Measurements from ENCODE around the gene TCP11X1.
"Not testable (repeated sequence)": the region's sequence is repeated elsewhere in the genome, so short reads cannot be mapped to it uniquely, and the experiment has no call there.

Gene TCP11X1

DNA sequence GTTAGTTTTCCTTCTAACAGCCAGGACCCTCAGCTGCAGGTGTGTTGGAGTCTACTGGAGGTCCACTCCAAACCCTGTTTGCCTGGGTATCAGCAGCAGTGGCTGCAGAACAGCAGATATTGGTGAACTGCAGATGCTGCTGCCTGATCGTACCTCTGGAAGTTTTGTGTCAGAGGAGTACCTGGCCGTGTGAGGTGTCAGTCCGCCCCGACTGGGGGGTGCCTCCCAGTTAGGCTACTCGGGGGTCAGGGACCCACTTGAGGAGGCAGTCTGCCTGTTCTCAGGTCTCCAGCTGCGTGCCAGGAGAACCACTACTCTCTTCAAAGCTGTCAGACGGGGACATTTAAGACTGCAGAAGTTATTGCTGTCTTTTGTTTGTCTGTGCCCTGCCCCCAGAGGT, 20.6 kb downstream of the TCP11X1 start:
- H3K4me1 ChIP-seq (ENCODE audit: control insufficient read depth, insufficient read depth, low read depth, low read length); H2AK5ac ChIP-seq (ENCODE audit: low read length, severe bottlenecking); H3K14ac ChIP-seq (ENCODE audit: low read length in 2 of 2); H3K4me3 ChIP-seq (ENCODE audit: insufficient read depth in 1 of 2, low read depth in 1 of 2, low read length in 2 of 2); H4K91ac ChIP-seq (ENCODE audit: low read length); DNase-seq; H2AFZ ChIP-seq (ENCODE audit: low read depth, low read length); H3K27me3 ChIP-seq (ENCODE audit: control insufficient read depth in 1 of 2, insufficient read depth in 1 of 2, low read length in 2 of 2); H3K36me3 ChIP-seq (ENCODE audit: control insufficient read depth in 1 of 2, insufficient read depth in 2 of 2, low read depth in 1 of 2, low read length in 2 of 2); H3K4me2 ChIP-seq (ENCODE audit: low read length, poor library complexity, severe bottlenecking); H3K9me3 ChIP-seq (ENCODE audit: control insufficient read depth, low read length); H2BK12ac ChIP-seq (ENCODE audit: low read length in 2 of 2); H3K27ac ChIP-seq (ENCODE audit: low read length, poor library complexity, severe bottlenecking); H3K4ac ChIP-seq (ENCODE audit: low read depth in 1 of 2, low read length in 2 of 2); H2BK15ac ChIP-seq (ENCODE audit: low read depth, poor library complexity, severe bottlenecking); H2BK120ac ChIP-seq (ENCODE audit: low read depth, low read length); H3K9ac ChIP-seq (ENCODE audit: low read length); H3K18ac ChIP-seq (ENCODE audit: low read depth in 1 of 2, low read length in 2 of 2); H2BK5ac ChIP-seq (ENCODE audit: low read depth, low read length, poor library complexity, severe bottlenecking); H4K8ac ChIP-seq (ENCODE audit: low read length); H3K23ac ChIP-seq (ENCODE audit: low read length in 2 of 2); H3K79me1 ChIP-seq (replicated peaks; ENCODE audit: low read length, poor library complexity, severe bottlenecking): not testable (repeated sequence)
- no CpG with 5 or more reads among the region's 7 CpGs for WGBS

- not testable (repeated sequence) for DNase-seq; H3K36me3 ChIP-seq (ENCODE audit: control insufficient read depth in 1 of 2, insufficient read depth in 2 of 2, low read depth in 1 of 2, low read length in 2 of 2); H3K79me1 ChIP-seq (replicated peaks; ENCODE audit: low read length, poor library complexity, severe bottlenecking); H4K91ac ChIP-seq (ENCODE audit: low read length); H3K4ac ChIP-seq (ENCODE audit: low read depth in 1 of 2, low read length in 2 of 2); H4K8ac ChIP-seq (ENCODE audit: low read length); H2BK12ac ChIP-seq (ENCODE audit: low read length in 2 of 2); H3K9ac ChIP-seq (ENCODE audit: low read length); H3K4me2 ChIP-seq (ENCODE audit: low read length, poor library complexity, severe bottlenecking); H3K23ac ChIP-seq (ENCODE audit: low read length in 2 of 2); H2BK120ac ChIP-seq (ENCODE audit: low read depth, low read length); H3K4me3 ChIP-seq (ENCODE audit: insufficient read depth in 1 of 2, low read depth in 1 of 2, low read length in 2 of 2); H2AK5ac ChIP-seq (ENCODE audit: low read length, severe bottlenecking); H2BK15ac ChIP-seq (ENCODE audit: low read depth, poor library complexity, severe bottlenecking); H3K9me3 ChIP-seq (ENCODE audit: control insufficient read depth, low read length); H3K4me1 ChIP-seq (ENCODE audit: control insufficient read depth, insufficient read depth, low read depth, low read length); H3K27me3 ChIP-seq (ENCODE audit: control insufficient read depth in 1 of 2, insufficient read depth in 1 of 2, low read length in 2 of 2); H2BK5ac ChIP-seq (ENCODE audit: low read depth, low read length, poor library complexity, severe bottlenecking); H3K14ac ChIP-seq (ENCODE audit: low read length in 2 of 2); H3K27ac ChIP-seq (ENCODE audit: low read length, poor library complexity, severe bottlenecking); H3K18ac ChIP-seq (ENCODE audit: low read depth in 1 of 2, low read length in 2 of 2); H2AFZ ChIP-seq (ENCODE audit: low read depth, low read length)
- WGBS, result no CpG with 5 or more reads among the region's 15 CpGs
Measured at GRCh38 chrX:102240265-102240664, 25.2 kb downstream of the TCP11X1 start.

DNA sequence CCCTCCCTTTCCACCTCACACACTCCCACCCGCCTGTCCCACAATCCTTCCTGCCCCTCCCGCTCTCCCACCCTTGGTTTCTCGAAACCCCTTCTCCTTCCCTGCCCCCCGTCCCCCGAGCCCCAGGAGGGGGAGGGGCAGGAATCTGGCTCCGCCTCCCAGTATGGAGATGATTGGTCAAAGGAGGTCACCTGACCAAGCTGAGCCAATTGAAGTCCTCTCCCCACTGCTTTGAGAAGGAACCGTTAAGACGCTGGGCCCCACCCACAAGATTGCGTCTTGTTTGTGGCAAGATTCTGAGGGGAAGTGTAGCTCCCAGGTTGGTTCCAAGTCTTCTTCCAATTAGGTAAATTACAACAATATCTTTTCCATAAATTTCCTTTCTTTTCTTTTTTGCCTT, 31.8 kb downstream of the TCP11X1 start, which contains the start of gene NXF2:
Gene NXF2, plus strand, starts transcription at position 275 of the 400 bp plus-strand sequence. CDS start 59,912 bp downstream, outside the sequence.
- H3K27me3 ChIP-seq (ENCODE audit: control insufficient read depth in 1 of 2, insufficient read depth in 1 of 2, low read length in 2 of 2); H3K4me3 ChIP-seq (ENCODE audit: insufficient read depth in 1 of 2, low read depth in 1 of 2, low read length in 2 of 2); H3K9ac ChIP-seq (ENCODE audit: low read length); H2AK5ac ChIP-seq (ENCODE audit: low read length, severe bottlenecking); H3K9me3 ChIP-seq (ENCODE audit: control insufficient read depth, low read length); H3K23ac ChIP-seq (ENCODE audit: low read length in 2 of 2); H2BK5ac ChIP-seq (ENCODE audit: low read depth, low read length, poor library complexity, severe bottlenecking); H3K4me2 ChIP-seq (ENCODE audit: low read length, poor library complexity, severe bottlenecking); H3K36me3 ChIP-seq (ENCODE audit: control insufficient read depth in 1 of 2, insufficient read depth in 2 of 2, low read depth in 1 of 2, low read length in 2 of 2); H3K4me1 ChIP-seq (ENCODE audit: control insufficient read depth, insufficient read depth, low read depth, low read length); H4K8ac ChIP-seq (ENCODE audit: low read length); H2AFZ ChIP-seq (ENCODE audit: low read depth, low read length); H4K91ac ChIP-seq (ENCODE audit: low read length); H2BK120ac ChIP-seq (ENCODE audit: low read depth, low read length); H3K14ac ChIP-seq (ENCODE audit: low read length in 2 of 2); H3K4ac ChIP-seq (ENCODE audit: low read depth in 1 of 2, low read length in 2 of 2); DNase-seq; H3K79me1 ChIP-seq (replicated peaks; ENCODE audit: low read length, poor library complexity, severe bottlenecking); H2BK12ac ChIP-seq (ENCODE audit: low read length in 2 of 2); H2BK15ac ChIP-seq (ENCODE audit: low read depth, poor library complexity, severe bottlenecking); H3K27ac ChIP-seq (ENCODE audit: low read length, poor library complexity, severe bottlenecking); H3K18ac ChIP-seq (ENCODE audit: low read depth in 1 of 2, low read length in 2 of 2): not testable (repeated sequence)
- WGBS, result no CpG with 5 or more reads among the region's 9 CpGs

DNA sequence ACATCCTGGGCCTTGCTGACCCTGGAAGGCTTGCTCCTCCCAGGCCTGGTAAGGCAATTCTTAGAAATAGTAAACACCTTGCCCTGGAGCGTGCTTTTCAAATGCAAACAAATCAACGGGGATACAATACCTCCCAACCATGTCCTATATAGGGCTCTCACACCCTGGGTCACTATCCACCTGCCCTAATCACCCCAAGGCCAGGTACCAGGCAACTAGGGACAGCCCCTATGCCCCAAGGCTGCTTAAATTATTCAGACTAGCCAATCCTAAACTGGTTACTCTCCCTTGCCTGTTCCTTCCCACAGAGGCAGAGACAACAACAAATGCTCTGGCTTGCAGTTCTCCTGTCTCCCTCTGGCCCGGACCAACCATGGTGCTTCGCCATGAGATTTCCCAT, 57.1 kb downstream of the TCP11X1 start:
- H4K91ac ChIP-seq (ENCODE audit: low read length); H2BK15ac ChIP-seq (ENCODE audit: low read depth, poor library complexity, severe bottlenecking); H3K14ac ChIP-seq (ENCODE audit: low read length in 2 of 2); H2BK5ac ChIP-seq (ENCODE audit: low read depth, low read length, poor library complexity, severe bottlenecking); H4K8ac ChIP-seq (ENCODE audit: low read length); H2BK12ac ChIP-seq (ENCODE audit: low read length in 2 of 2); H2AFZ ChIP-seq (ENCODE audit: low read depth, low read length); H3K4ac ChIP-seq (ENCODE audit: low read depth in 1 of 2, low read length in 2 of 2); H2AK5ac ChIP-seq (ENCODE audit: low read length, severe bottlenecking); H3K9ac ChIP-seq (ENCODE audit: low read length); H3K4me3 ChIP-seq (ENCODE audit: insufficient read depth in 1 of 2, low read depth in 1 of 2, low read length in 2 of 2); H3K4me2 ChIP-seq (ENCODE audit: low read length, poor library complexity, severe bottlenecking); H3K23ac ChIP-seq (ENCODE audit: low read length in 2 of 2); H3K27ac ChIP-seq (ENCODE audit: low read length, poor library complexity, severe bottlenecking); H3K79me1 ChIP-seq (replicated peaks; ENCODE audit: low read length, poor library complexity, severe bottlenecking); H3K9me3 ChIP-seq (ENCODE audit: control insufficient read depth, low read length); H3K27me3 ChIP-seq (ENCODE audit: control insufficient read depth in 1 of 2, insufficient read depth in 1 of 2, low read length in 2 of 2); H3K36me3 ChIP-seq (ENCODE audit: control insufficient read depth in 1 of 2, insufficient read depth in 2 of 2, low read depth in 1 of 2, low read length in 2 of 2); H2BK120ac ChIP-seq (ENCODE audit: low read depth, low read length); H3K4me1 ChIP-seq (ENCODE audit: control insufficient read depth, insufficient read depth, low read depth, low read length); H3K18ac ChIP-seq (ENCODE audit: low read depth in 1 of 2, low read length in 2 of 2); DNase-seq: not testable (repeated sequence)
- no CpG with 5 or more reads among the region's 4 CpGs for WGBS

Data from mesenchymal stem cell (in vitro differentiated cells and primary cell).